ENCODE results near the gene SELENOW.

- TF ChIP-seq CTCF (IDR thresholded peaks at IDR 0.05): no peak
- TF ChIP-seq EZH2 (IDR thresholded peaks at IDR 0.05; ENCODE audit: borderline replicate concordance, insufficient read depth, low read depth, low read length, poor library complexity, severe bottlenecking): no peak
Observed at GRCh38 chr19:47820410-47820809, 41.9 kb downstream of the SELENOW start.
